Fibroblast of lung (primary cell): Measurements from ENCODE around the gene C1orf167.

Experiments used
- CTCF ChIP-seq, 2 donors: IDR thresholded peaks in 1 of 2; conservative IDR thresholded peaks in 1 of 2; 1 replicate in 1 of 2; 2 replicates in 1 of 2; pipeline ENCODE4 v1.5.1; 2011 to 2012; ENCODE audit warnings: low read length in 2 of 2, control low read depth in 1 of 2, inconsistent platforms in 1 of 2, low read depth in 1 of 2, mild to moderate bottlenecking in 1 of 2
- EZH2 ChIP-seq: IDR thresholded peaks from 2 replicates; pipeline ENCODE4 v1.5.1; 2012; ENCODE audit warnings: low read length, control low read depth, mild to moderate bottlenecking; ENCODE audit errors: missing control alignments

- TF ChIP-seq CTCF (conservative IDR thresholded peaks at IDR 0.05 in 1 of 2, IDR thresholded peaks at IDR 0.05 in 1 of 2; ENCODE audit: low read depth in 1 of 2, low read length in 2 of 2) (no peak), EZH2 (no peak)
Observed at GRCh38 chr1:11738783-11739182, 23.2 kb upstream of the C1orf167 start.
